ENCODE data around the gene NLRC5. TPM values are rescaled to one million over a fixed set of nuclear protein-coding genes. Genes with fewer than 3 reads are reported as not detected.

The NLRC5 gene
- polyA plus RNA-seq, 1 experiment = 19.2 TPM

GRCh38 chr16:56943761-56944375 lies 45.5 kb upstream of the NLRC5 start:
- peaks cover 33% of the 10 kb centered on the region for H3K36me3 ChIP-seq (ENCODE audit: control insufficient read depth, insufficient read depth, low read length)
- ChIA-PET POLR2A (interaction anchor here (0.5 kb wide), 1 partner anchor 12 kb away, joined by 3 read pairs; the partner anchor contains the start of gene HERPUD1), CTCF (interaction anchor here (0.8 to 2.2 kb wide), 4 partner anchors 10 to 149 kb away, joined by 3 to 7 read pairs (median 3); no protein-coding TSS in a partner anchor)

GRCh38 chr16:56944954-56945839 lies 44.2 kb upstream of the NLRC5 start:
- no peak for TF ChIP-seq CTCF (IDR thresholded peaks at IDR 0.05; ENCODE audit: insufficient read depth, low read depth, low read length)
- ChIA-PET POLR2A (no interaction called here), CTCF (interaction anchor here (1.2 to 2.2 kb wide), 4 partner anchors 12 to 152 kb away, joined by 3 to 7 read pairs (median 4); no protein-coding TSS in a partner anchor)
- Histone ChIP-seq H3K36me3 (ENCODE audit: control insufficient read depth, insufficient read depth, low read length) (peaks cover 25% of the 10 kb centered on the region), H3K4me3 (ENCODE audit: low read depth, low read length) (no peak overlapping the region), H3K27me3 (ENCODE audit: control insufficient read depth, insufficient read depth, low read length) (no peaks in the 10 kb centered on the region)
- no peak for DNase-seq (ENCODE audit: low read depth)

More at GRCh38 chr16:56943761-56944375, 45.5 kb upstream of the NLRC5 start:
- no peaks in the 10 kb centered on the region for H3K27me3 ChIP-seq (ENCODE audit: control insufficient read depth, insufficient read depth, low read length)
- no peak for DNase-seq (ENCODE audit: low read depth)
- H3K4me3 ChIP-seq (ENCODE audit: low read depth, low read length) = no peak overlapping the region
- TF ChIP-seq CTCF (IDR thresholded peaks at IDR 0.05; ENCODE audit: insufficient read depth, low read depth, low read length) = no peak

- Histone ChIP-seq H3K27me3 (ENCODE audit: control insufficient read depth, insufficient read depth, low read length) (no peaks in the 10 kb centered on the region), H3K36me3 (ENCODE audit: control insufficient read depth, insufficient read depth, low read length) (peaks cover 24% of the 10 kb centered on the region), H3K4me3 (ENCODE audit: low read depth, low read length) (no peak overlapping the region)
- ChIA-PET POLR2A (no interaction called here), CTCF (interaction anchor here (0.7 to 2.2 kb wide), 4 partner anchors 13 to 153 kb away, joined by 3 to 7 read pairs (median 4); no protein-coding TSS in a partner anchor)
- DNase-seq (ENCODE audit: low read depth) = no peak
- TF ChIP-seq CTCF (IDR thresholded peaks at IDR 0.05; ENCODE audit: insufficient read depth, low read depth, low read length) = no peak
Measured at GRCh38 chr16:56945847-56946527, 43.4 kb upstream of the NLRC5 start.

- TF ChIP-seq CTCF (IDR thresholded peaks at IDR 0.05; ENCODE audit: insufficient read depth, low read depth, low read length) = no peak
- Histone ChIP-seq H3K27me3 (ENCODE audit: control insufficient read depth, insufficient read depth, low read length) (no peaks in the 10 kb centered on the region), H3K4me3 (ENCODE audit: low read depth, low read length) (no peak overlapping the region), H3K36me3 (ENCODE audit: control insufficient read depth, insufficient read depth, low read length) (peaks cover 17% of the 10 kb centered on the region)
- ChIA-PET CTCF (interaction anchor here (1.4 to 1.6 kb wide), 2 partner anchors 18 to 153 kb away, joined by 3 to 6 read pairs; no protein-coding TSS in a partner anchor), POLR2A (interaction anchor here (0.5 to 0.6 kb wide), 3 partner anchors 13 to 190 kb away, joined by 3 to 4 read pairs (median 3); no protein-coding TSS in a partner anchor)
- DNase-seq (ENCODE audit: low read depth) = no peak
Measured at GRCh38 chr16:56946767-56947603, 42.4 kb upstream of the NLRC5 start.

Measured in BJ (cell line).